ENCODE results near the gene DHODH. TPM values are rescaled to one million over a fixed set of nuclear protein-coding genes. Genes with fewer than 3 reads are reported as not detected.

Gene DHODH
- total and polyA plus RNA-seq, 7 experiments from 2014 or later: 4.9 to 15.6 (median 13.5) TPM

GRCh38 chr16:71969353-71969752 is 39.2 kb upstream of the DHODH start:
- ChIA-PET CTCF (no interaction called here), POLR2A (no interaction called here)
- ATAC-seq (no peak), DNase-seq (no peak)
- Mint-ChIP-seq H3K27ac (no peak overlapping the region), H3K36me3 (no peaks in the 10 kb centered on the region), H3K9me3 (no peaks in the 10 kb centered on the region), H3K4me3 (no peak overlapping the region), H3K4me1 (peaks cover 0 to 5% (median 0%) of the 10 kb centered on the region in 7 donors), H3K27me3 (peaks cover 0 to 4% (median 0%) of the 10 kb centered on the region in 5 donors)
- Histone ChIP-seq H3K36me3 (ENCODE audit: control insufficient read depth in 2 of 3, insufficient read depth in 3 of 3, low read length in 3 of 3) (no peaks in the 10 kb centered on the region), H3K27ac (ENCODE audit: low read depth, low read length) (no peak overlapping the region), H3K4me1 (ENCODE audit: control insufficient read depth in 2 of 2, insufficient read depth in 2 of 2, low read length in 2 of 2) (no peaks in the 10 kb centered on the region), H3K27me3 (ENCODE audit: control insufficient read depth in 2 of 2, insufficient read depth in 2 of 2, low read length in 2 of 2) (no peaks in the 10 kb centered on the region), H3K9me3 (ENCODE audit: control insufficient read depth in 2 of 3, low read length in 3 of 3) (no peaks in the 10 kb centered on the region), H3K4me3 (ENCODE audit: low read length) (no peak overlapping the region)
- intact Hi-C loops (cut with micrococcal nuclease): no loop called here

- Mint-ChIP-seq H3K27ac (no peak overlapping the region), H3K27me3 (peaks cover 0 to 4% (median 0%) of the 10 kb centered on the region in 5 donors), H3K4me3 (no peak overlapping the region), H3K36me3 (no peaks in the 10 kb centered on the region), H3K9me3 (no peaks in the 10 kb centered on the region), H3K4me1 (no peaks in the 10 kb centered on the region)
- ChIA-PET CTCF (no interaction called here), POLR2A (no interaction called here)
- Histone ChIP-seq H3K9me3 (ENCODE audit: control insufficient read depth in 2 of 3, low read length in 3 of 3) (no peaks in the 10 kb centered on the region), H3K36me3 (ENCODE audit: control insufficient read depth in 2 of 3, insufficient read depth in 3 of 3, low read length in 3 of 3) (no peaks in the 10 kb centered on the region), H3K27ac (ENCODE audit: low read depth, low read length) (no peak overlapping the region), H3K27me3 (ENCODE audit: control insufficient read depth in 2 of 2, insufficient read depth in 2 of 2, low read length in 2 of 2) (no peaks in the 10 kb centered on the region), H3K4me1 (ENCODE audit: control insufficient read depth in 2 of 2, insufficient read depth in 2 of 2, low read length in 2 of 2) (no peaks in the 10 kb centered on the region), H3K4me3 (ENCODE audit: low read length) (no peak overlapping the region)
- DNase-seq (no peak), ATAC-seq (no peak)
- intact Hi-C loops (cut with micrococcal nuclease): no loop called here
Measured at GRCh38 chr16:71971571-71971970, 37.0 kb upstream of the DHODH start.

- intact Hi-C loops (cut with micrococcal nuclease): no loop called here
- Histone ChIP-seq H3K36me3 (ENCODE audit: control insufficient read depth in 2 of 3, insufficient read depth in 3 of 3, low read length in 3 of 3) (no peaks in the 10 kb centered on the region), H3K4me1 (ENCODE audit: control insufficient read depth in 2 of 2, insufficient read depth in 2 of 2, low read length in 2 of 2) (no peaks in the 10 kb centered on the region), H3K4me3 (ENCODE audit: low read length) (no peak overlapping the region), H3K27ac (ENCODE audit: low read depth, low read length) (no peak overlapping the region), H3K27me3 (ENCODE audit: control insufficient read depth in 2 of 2, insufficient read depth in 2 of 2, low read length in 2 of 2) (no peaks in the 10 kb centered on the region), H3K9me3 (ENCODE audit: control insufficient read depth in 2 of 3, low read length in 3 of 3) (no peaks in the 10 kb centered on the region)
- DNase-seq (no peak), ATAC-seq (no peak)
- no peaks in the 10 kb centered on the region for H3K36me3 Mint-ChIP-seq
- H3K27ac Mint-ChIP-seq: no peak overlapping the region
- peaks cover 0 to 4% (median 0%) of the 10 kb centered on the region in 5 donors for H3K27me3 Mint-ChIP-seq
- no peaks in the 10 kb centered on the region for H3K9me3 Mint-ChIP-seq
- ChIA-PET CTCF (interaction anchor here (0.6 kb wide), 1 partner anchor 472 kb away, joined by 3 read pairs; no protein-coding TSS in a partner anchor), POLR2A (no interaction called here)
- H3K4me3 Mint-ChIP-seq: no peak overlapping the region
- no peaks in the 10 kb centered on the region for H3K4me1 Mint-ChIP-seq
Measured at GRCh38 chr16:71972356-71972755, 36.2 kb upstream of the DHODH start.

- Histone ChIP-seq H3K4me1 (ENCODE audit: control insufficient read depth in 2 of 2, insufficient read depth in 2 of 2, low read length in 2 of 2) (no peaks in the 10 kb centered on the region), H3K4me3 (ENCODE audit: low read length) (no peak overlapping the region), H3K27me3 (ENCODE audit: control insufficient read depth in 2 of 2, insufficient read depth in 2 of 2, low read length in 2 of 2) (no peaks in the 10 kb centered on the region), H3K9me3 (ENCODE audit: control insufficient read depth in 2 of 3, low read length in 3 of 3) (no peaks in the 10 kb centered on the region), H3K27ac (ENCODE audit: low read depth, low read length) (no peak overlapping the region), H3K36me3 (ENCODE audit: control insufficient read depth in 2 of 3, insufficient read depth in 3 of 3, low read length in 3 of 3) (no peaks in the 10 kb centered on the region)
- Mint-ChIP-seq H3K27ac (no peak overlapping the region), H3K9me3 (no peaks in the 10 kb centered on the region), H3K4me3 (no peak overlapping the region), H3K4me1 (no peaks in the 10 kb centered on the region), H3K27me3 (peaks cover 0 to 4% (median 0%) of the 10 kb centered on the region in 5 donors), H3K36me3 (no peaks in the 10 kb centered on the region)
- POLR2A ChIA-PET: no interaction called here
- ATAC-seq (no peak), DNase-seq (no peak)
- intact Hi-C loops (cut with micrococcal nuclease): no loop called here
- CTCF ChIA-PET: interaction anchor here (0.6 kb wide), 1 partner anchor 472 kb away, joined by 3 read pairs; no protein-coding TSS in a partner anchor
Measured at GRCh38 chr16:71973001-71973400, 35.5 kb upstream of the DHODH start.

GRCh38 chr16:71974068-71974818 is 34.3 kb upstream of the DHODH start:
- Mint-ChIP-seq H3K27ac (no peak overlapping the region), H3K36me3 (no peaks in the 10 kb centered on the region), H3K9me3 (no peaks in the 10 kb centered on the region), H3K4me3 (no peak overlapping the region), H3K4me1 (no peaks in the 10 kb centered on the region), H3K27me3 (peaks cover 0 to 4% (median 0%) of the 10 kb centered on the region in 5 donors)
- CTCF ChIA-PET: no interaction called here
- intact Hi-C loops (cut with micrococcal nuclease): no loop called here
- Histone ChIP-seq H3K27ac (ENCODE audit: low read depth, low read length) (no peak overlapping the region), H3K27me3 (ENCODE audit: control insufficient read depth in 2 of 2, insufficient read depth in 2 of 2, low read length in 2 of 2) (no peaks in the 10 kb centered on the region), H3K9me3 (ENCODE audit: control insufficient read depth in 2 of 3, low read length in 3 of 3) (no peaks in the 10 kb centered on the region), H3K4me1 (ENCODE audit: control insufficient read depth in 2 of 2, insufficient read depth in 2 of 2, low read length in 2 of 2) (no peaks in the 10 kb centered on the region), H3K36me3 (ENCODE audit: control insufficient read depth in 2 of 3, insufficient read depth in 3 of 3, low read length in 3 of 3) (no peaks in the 10 kb centered on the region), H3K4me3 (ENCODE audit: low read length) (no peak overlapping the region)
- DNase-seq: no peak
- ATAC-seq: no peak
- POLR2A ChIA-PET: no interaction called here

GRCh38 chr16:71985262-71985974 is 23.1 kb upstream of the DHODH start:
- CTCF ChIA-PET: no interaction called here
- H3K9me3 Mint-ChIP-seq: peaks cover 0 to 2% (median 0%) of the 10 kb centered on the region in 11 donors
- Histone ChIP-seq H3K27ac (ENCODE audit: low read depth, low read length) (no peak overlapping the region), H3K4me1 (ENCODE audit: control insufficient read depth in 2 of 2, insufficient read depth in 2 of 2, low read length in 2 of 2) (no peaks in the 10 kb centered on the region), H3K36me3 (ENCODE audit: control insufficient read depth in 2 of 3, insufficient read depth in 3 of 3, low read length in 3 of 3) (no peaks in the 10 kb centered on the region), H3K4me3 (ENCODE audit: low read length) (no peak overlapping the region), H3K9me3 (ENCODE audit: control insufficient read depth in 2 of 3, low read length in 3 of 3) (no peaks in the 10 kb centered on the region), H3K27me3 (ENCODE audit: control insufficient read depth in 2 of 2, insufficient read depth in 2 of 2, low read length in 2 of 2) (no peaks in the 10 kb centered on the region)
- H3K27me3 Mint-ChIP-seq: peaks cover 9 to 23% (median 19%) of the 10 kb centered on the region in 5 donors
- ATAC-seq (no peak), DNase-seq (no peak)
- no peak overlapping the region for H3K27ac Mint-ChIP-seq
- intact Hi-C loops (cut with micrococcal nuclease): no loop called here
- POLR2A ChIA-PET: no interaction called here
- H3K4me3 Mint-ChIP-seq: no peak overlapping the region
- H3K4me1 Mint-ChIP-seq: peaks cover 0 to 3% (median 0%) of the 10 kb centered on the region in 7 donors
- peaks cover 0 to 4% (median 0%) of the 10 kb centered on the region in 5 donors for H3K36me3 Mint-ChIP-seq
